HG03066 (cell line): ENCODE measurements around the gene FOXI1.
"Not testable (repeated sequence)": the region's sequence is repeated elsewhere in the genome, so short reads cannot be mapped to it uniquely, and the experiment has no call there.

Source experiments
- ATAC-seq: cut with Tn5 transposase; IDR thresholded peaks from one replicate; pipeline ENCODE4 v1.9.1; 2021; ENCODE audit warnings: low read depth; ENCODE audit not compliant: unreplicated experiment

Gene FOXI1

GRCh38 chr5:170087168-170087817 lies 18.4 kb upstream of the FOXI1 start:
- ATAC-seq, result no peak

DNA sequence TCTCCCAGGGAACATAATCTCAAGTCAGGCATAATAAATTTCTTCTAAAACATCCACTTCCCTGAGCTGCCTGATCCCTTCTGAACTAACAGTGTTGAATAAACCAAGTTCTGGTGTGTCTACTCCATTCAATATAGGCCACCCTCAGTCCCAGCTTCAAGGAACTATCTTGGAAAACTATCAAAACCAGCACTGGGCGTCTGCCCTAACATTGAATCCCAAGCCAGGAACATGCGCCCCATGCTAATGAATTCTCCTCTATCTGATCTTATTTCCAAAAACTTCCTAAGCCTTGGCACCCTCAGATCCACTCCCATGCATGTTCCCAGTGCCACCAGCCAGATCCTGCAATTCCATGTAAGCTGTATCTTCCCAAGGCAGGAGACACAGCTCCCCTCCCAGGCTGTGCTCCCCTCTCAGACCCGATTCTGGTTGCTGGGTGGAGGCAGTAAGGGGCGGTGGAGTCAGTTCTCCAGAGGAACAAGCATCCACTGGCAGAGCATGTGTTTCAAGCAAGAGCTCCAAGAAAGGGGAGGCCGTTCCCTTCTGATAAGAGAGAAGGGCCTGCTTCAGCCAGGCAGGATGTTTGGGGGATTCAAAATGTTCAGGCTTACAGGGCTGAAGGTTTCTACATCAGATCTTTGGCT lies 13.1 kb upstream of the FOXI1 start:
- ATAC-seq, result no peak

- ATAC-seq, result not testable (repeated sequence)
Measured at GRCh38 chr5:170094329-170094728, 11.4 kb upstream of the FOXI1 start.

GRCh38 chr5:170095646-170096045 lies 10.1 kb upstream of the FOXI1 start:
- ATAC-seq, result no peak

DNA sequence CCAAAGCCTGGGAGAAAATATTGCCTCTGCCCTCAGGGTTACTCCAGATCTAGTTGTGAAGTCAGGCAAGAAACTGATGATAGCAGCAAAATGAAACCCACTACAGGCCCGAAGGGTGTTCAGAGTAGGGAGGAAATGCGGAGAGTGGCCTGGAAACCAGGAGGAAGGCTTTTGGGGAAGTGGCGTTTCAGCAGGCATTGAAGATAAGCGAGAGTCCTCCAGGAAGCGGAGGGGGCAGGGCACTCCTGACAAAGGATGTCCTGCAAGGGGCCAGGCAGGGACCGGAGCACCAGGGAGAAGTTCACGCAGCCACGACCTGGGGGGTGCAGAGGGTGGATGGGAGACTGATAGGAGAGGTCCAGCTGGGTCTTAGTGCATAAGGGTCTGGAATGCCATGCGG lies 7.8 kb upstream of the FOXI1 start:
- no peak for ATAC-seq

- ATAC-seq, result no peak
Measured at GRCh38 chr5:170100066-170100943, 5.4 kb upstream of the FOXI1 start.

GRCh38 chr5:170103447-170103846 lies 2.2 kb upstream of the FOXI1 start:
- ATAC-seq, result no peak

DNA sequence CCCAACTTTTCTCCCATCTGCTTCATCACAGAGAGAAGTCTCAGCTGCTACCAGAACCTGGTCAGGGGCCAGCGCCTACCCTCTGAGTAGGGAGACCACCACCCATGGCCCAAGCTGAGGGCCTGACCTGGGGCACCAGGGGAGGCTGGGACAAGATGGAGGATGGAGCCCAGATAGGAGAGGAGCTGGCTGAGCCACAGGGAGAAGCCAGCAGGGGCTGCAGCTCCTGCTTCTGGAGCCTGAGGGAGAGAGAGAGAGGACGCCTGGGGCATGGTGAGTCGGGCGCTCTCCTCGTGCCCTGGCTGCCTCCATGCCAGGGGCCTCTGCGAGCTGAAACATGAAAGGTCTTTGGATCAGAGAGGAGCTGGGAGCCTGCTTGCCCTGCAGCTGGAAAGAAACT lies 1.4 kb upstream of the FOXI1 start:
- no peak for ATAC-seq

- ATAC-seq, result no peak
Measured at GRCh38 chr5:170104710-170105109, 987 bp upstream of the FOXI1 start.

- no peak for ATAC-seq
Measured at GRCh38 chr5:170107674-170108073, 2.0 kb downstream of the FOXI1 start.

DNA sequence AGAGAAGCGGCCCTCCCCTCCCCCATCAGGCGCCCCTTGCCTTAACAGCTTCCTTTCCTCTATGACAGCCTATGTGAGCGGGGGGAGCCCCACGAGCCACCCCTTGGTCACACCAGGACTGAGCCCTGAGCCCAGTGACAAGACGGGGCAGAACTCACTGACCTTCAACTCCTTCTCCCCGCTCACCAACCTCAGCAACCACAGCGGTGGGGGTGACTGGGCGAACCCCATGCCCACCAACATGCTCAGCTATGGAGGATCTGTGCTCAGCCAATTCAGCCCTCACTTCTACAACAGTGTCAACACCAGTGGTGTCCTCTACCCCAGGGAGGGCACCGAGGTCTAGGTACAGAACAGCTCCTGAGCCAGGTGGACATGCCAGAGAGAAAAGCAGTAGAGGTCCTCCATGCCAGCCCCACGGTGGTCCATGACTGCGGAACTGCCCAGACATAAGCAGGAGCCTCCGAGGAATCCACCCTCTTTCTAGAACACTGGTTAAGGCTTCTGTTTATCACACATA lies 2.6 kb downstream of the FOXI1 start:
- no peak for ATAC-seq

GRCh38 chr5:170109059-170110031 lies 3.6 kb downstream of the FOXI1 start:
- no peak for ATAC-seq

DNA sequence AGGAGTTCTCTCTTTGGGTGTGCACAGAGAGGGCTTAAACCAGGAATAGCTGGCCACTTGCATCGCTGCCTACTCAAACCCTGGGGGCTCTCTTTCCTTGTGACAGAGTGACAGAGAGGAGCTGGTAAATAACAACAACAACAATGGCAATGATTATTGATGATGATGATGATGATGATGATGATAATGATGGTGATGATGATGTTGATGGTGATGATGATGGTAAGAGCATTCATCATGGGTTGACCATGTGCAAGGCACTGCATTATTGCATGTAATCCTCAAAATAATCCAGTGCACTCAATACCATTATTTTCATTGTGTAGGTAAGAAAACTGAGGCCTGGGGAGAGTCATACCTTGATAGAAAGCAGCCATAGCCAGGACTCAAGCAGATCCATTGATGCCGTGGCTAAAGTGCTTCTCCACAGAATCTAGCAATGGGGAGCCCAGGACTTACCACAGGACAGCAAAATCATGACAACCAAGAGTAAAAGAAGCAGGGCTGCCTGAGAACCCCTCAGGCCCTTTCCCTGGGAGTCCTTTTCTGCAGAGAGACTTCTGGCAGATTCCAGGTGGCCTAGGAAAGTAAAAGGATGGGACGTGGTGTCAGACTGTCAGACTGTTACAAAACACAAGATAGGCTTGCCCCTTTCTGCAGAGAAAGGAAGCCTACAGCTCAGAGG lies 4.8 kb downstream of the FOXI1 start:
- no peak for ATAC-seq

DNA sequence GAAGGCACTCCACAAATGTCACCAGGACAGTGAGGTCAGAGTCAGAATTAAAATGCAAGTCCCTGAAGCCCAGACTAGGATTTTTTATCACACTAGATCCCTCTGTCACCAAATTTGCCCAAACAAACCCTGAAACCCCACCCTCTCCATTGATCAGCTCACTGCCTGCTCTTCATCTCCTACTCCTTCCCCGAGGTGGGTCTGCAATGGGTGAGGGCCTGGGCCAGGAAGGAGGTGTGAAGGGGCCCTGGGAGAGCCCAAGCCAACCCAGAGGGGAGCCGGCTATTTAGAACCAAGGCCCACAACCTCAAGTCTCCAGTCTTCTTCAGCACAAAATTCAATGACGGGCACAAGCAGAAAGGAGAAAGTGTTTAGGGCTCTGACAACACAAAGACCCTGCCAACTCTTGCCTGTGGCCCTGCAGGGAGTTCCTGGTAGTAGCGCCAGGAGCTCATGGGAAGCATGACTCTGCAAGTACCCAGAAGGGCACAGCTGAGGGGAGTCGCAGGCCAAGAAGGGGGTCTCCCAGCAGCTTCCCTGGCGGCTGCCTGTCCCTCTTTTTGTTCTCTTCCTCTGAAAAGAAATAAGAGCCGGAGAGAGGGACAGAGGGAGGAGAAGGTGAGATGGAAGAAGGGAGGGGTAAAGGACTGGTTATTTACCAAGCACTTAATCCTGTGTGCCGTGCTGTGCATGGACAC lies 5.5 kb downstream of the FOXI1 start:
- no peak for ATAC-seq

DNA sequence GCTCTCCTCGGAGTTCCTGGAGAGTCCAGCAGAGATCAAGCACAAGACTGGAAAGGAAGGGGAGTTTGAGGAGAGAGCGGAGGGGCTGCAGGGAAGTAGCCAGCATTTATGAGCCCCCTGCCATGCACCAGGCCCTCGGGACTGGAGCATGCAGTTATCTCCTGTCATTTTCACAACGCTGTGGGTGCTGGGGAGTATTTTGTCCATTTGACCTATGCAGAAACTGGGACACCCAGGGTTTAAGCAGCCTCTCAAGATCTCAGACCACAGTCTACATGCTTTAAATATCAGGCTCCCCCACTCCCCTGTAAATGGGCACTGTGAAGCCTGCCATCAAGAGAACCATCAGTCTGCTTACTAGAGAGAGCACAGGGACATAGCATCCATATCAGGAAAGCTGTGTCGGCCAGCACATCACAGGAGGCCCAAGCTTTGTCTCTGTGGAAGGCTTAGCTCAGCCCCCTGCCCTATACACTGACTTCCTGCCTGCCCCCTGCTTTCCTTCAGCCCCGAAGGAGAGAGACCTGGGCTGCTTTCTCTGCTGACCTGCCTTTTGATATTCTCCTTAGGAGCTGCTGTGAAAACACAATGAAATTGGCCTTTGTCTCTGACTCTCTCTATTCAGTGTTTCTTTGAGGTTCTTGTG lies 7.3 kb downstream of the FOXI1 start:
- no peak for ATAC-seq

GRCh38 chr5:170113522-170113900 lies 7.8 kb downstream of the FOXI1 start:
- no peak for ATAC-seq

GRCh38 chr5:170114271-170114670 lies 8.6 kb downstream of the FOXI1 start:
- no peak for ATAC-seq

- ATAC-seq, result no peak
Measured at GRCh38 chr5:170115925-170116324, 10.2 kb downstream of the FOXI1 start.

DNA sequence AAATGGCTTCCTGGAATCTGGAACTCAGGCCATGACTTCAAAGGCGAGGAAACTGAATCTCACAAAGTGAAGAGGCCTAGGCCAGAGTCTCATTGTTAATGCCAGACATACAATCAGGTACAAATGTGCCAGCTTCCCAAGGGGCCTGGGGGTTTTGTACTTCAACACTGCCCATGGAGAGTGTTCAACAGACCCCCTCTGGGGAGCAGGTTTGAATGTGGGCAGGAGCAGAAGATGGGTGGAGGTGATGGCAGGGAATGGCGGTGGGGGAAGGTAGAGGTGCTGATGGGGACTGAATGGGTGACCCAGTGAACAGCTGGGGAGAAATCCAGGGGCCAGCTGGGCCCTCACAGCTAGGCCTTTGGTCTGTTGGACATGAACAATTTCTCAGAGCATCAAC lies 12.0 kb downstream of the FOXI1 start:
- ATAC-seq, result no peak
